Inflammatory macrophage treated with lipopolysaccharide for 4 hours (primary cell): Measurements from ENCODE around the gene UBE2J1.

ENCODE experiments used
- DNase-seq: peaks from one replicate; pipeline ENCODE4 v3.0.0-alpha.2; 2020

The UBE2J1 gene

GRCh38 chr6:89361171-89361570 is 8.6 kb upstream of the UBE2J1 start:
- peak; percentile 86 for DNase-seq

GRCh38 chr6:89360415-89360999 is 8.0 kb upstream of the UBE2J1 start:
- peak; percentile 81 for DNase-seq

DNA sequence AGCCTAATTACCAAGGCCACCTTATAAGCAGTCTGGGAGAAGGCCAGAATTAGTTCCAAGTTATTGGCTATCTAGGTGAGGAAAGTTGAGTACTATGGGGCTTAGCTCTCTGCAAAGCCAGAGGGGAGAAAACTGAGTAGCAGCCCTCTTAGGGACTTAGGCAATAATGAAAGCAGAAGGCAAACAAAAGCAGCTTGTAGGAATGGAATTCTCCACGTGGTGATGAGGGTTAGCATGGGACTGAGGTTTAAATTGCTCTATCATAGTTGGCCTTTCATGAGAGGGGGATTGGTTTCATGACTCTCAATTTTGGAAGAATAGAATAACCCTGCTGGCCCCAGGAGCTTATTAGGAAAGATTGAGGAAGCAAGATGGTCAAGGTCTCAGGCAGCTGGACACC is 7.0 kb upstream of the UBE2J1 start:
- peak; percentile 79 for DNase-seq

GRCh38 chr6:89357390-89357789 is 4.9 kb upstream of the UBE2J1 start:
- no peak for DNase-seq

- no peak for DNase-seq
These were observed 4.2 kb upstream of the UBE2J1 start for GRCh38 chr6:89356642-89357170.

- peak; percentile 21 for DNase-seq
These were observed 3.1 kb upstream of the UBE2J1 start for GRCh38 chr6:89355511-89356194.

DNA sequence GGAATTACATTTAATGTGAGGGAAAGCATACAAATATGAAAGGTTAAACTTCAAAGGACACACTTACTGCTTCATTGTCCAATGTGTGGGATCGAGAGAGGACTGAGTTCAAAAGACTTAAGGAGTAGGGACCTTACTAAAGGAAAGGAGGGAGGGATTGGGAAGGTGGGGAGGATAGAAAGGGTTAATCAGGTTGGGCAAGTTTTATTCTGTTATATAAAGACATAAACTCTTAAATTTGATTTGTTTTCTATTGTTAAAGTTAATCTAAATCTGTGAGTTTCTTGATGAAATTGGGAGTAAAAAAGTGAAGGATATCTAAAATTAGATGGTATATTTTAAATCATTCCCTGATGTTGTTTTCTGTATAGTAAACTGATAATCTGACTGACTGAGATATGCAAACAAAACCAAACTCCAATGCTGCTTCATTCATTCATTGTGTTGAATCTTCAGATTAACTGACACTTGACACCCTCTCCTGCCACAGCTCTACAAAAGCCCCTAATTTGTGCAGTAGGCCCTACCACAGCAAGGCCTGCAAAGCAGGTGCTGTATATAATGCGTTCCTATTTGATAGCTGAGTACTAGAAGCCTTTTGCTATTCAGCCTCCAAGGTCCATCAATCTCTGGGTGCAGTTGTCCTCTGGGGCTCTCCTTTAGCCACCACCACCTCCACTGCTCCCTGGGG is 1.3 kb upstream of the UBE2J1 start:
- DNase-seq: no peak

DNA sequence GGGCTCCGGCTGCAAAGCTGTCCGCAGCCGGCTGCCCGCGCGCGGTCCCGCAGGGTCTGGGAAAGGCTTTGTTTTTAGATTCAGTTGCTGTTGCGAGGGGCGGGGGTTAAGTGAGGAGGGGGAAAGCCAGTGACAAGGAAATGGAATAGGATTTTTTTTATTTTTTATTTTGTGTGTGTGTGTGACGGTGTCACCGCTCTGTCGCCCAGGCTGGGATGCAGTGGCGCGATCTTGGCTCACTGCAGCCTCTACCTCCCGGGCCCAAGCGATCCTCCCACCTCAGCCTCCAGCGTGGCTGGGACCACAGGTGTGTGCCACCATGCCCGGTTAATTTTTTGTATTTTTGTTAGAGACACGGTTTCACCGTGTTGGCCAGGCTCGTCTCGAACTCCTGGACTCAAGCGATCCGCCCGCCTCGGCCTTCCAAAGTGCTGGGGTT is 615 bp upstream of the UBE2J1 start:
- DNase-seq: no peak

GRCh38 chr6:89351671-89352277 is 748 bp downstream of the UBE2J1 start:
- no peak for DNase-seq

DNA sequence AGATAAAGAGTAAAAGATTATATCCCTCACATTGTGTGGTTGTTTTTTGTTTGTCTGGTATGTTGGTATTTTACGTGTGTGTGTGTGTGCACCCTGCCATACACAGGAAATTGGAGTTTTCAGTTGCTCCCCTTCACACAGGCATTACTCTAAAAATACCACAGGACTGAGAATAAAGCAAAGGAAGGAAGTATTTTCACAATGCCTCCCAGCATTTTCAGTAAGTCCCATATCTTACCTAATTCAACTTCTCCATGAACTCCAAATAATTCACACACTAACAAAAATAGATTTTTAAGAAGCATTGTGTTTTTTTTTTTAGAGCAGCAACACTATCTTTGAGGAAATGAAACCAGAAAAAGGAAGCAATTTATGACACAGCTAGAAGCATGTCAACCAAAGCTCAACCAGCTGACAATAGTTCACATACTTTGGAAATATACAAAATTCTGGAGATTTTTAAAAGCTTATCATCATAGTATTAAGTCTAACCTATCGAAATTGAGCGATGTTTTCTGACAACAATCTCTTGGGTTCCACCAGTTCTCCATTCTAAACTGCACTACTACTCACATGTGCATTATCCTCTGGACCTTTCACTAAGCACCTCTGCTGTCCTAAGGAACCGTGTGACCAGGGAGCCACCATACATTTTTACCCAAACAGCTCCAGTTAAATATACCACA is 2.1 kb downstream of the UBE2J1 start:
- peak; percentile 97 for DNase-seq

DNA sequence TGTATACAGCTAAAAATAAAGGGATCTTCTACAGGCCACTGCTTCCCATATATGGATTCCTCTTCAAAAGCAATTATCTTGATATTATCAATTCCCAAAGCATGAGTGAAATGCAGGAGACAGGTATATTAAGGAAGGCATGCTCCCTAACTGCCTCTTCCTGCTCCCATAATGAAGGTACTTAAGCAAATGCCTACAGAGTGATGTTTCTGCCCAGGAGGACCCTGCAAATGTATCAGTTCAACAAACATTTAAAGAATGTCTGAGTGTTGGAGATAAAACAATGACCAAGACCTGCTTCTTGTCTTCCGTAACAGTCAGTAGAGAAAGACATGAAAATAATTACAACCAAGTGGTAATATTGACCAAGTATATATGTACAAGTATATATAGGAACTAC is 4.2 kb downstream of the UBE2J1 start:
- DNase-seq: no peak

- DNase-seq: peak; percentile 39
These were observed 4.7 kb downstream of the UBE2J1 start for GRCh38 chr6:89347825-89348224.

DNA sequence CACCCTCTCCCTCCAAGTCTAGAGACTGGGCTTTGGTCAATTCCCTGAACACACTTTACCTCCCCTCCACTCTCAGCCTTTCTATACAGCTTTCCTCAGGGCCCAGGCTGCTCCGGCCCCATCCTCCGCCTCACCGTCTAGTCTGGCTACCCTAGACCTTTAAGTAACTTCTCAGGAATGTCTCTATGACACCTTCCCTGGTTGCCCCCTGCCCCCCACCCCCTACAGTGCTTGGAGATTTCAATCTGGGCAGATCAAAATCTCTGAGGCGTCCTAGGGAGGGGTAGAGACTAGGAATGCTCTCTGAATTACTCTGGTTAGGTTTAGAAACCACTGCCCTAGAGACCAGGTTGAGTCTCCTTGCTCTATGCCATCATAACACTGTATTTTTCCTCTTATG is 6.1 kb downstream of the UBE2J1 start:
- DNase-seq: no peak

- peak; percentile 9 for DNase-seq
These were observed 13.0 kb downstream of the UBE2J1 start for GRCh38 chr6:89339565-89339964.

- no peak for DNase-seq
These were observed 17.4 kb downstream of the UBE2J1 start for GRCh38 chr6:89335164-89335563.

DNA sequence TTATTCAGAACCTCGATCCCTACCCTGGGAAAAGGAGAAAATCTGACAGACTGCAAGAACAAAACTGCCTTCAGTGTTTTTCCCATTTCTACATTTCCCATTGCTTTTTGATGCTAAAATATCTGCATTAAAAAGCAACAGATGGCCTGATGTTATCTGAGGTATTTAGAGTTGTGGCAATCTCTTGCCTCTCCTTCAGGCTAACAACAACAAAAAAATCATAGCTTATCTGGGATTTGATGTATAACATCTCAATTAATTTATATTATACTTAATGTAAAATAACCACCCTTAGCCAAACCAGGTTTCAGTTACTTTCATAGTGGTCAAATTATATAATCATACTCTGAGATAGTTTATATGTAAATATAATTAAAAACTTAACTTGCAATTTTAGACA is 21.6 kb downstream of the UBE2J1 start:
- DNase-seq: no peak

DNA sequence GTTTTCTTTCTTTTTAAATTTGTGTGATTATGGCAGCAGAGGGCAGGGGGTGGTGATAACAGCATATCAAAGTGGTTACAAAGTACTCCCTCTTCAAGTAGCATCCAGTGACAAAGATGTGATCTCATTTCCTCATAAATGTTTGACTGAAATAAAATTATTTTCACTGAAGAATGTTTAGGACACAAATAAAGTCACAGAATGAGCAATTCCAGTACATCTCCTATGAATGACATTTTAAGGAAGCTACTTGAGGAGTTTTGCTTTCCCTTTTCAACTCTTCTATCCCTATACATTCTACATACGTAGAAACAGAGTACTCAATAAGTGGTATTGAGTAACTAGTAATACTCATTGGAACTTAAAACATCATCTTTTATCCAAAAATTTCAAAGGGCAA is 23.5 kb downstream of the UBE2J1 start:
- DNase-seq: peak; percentile 64

DNA sequence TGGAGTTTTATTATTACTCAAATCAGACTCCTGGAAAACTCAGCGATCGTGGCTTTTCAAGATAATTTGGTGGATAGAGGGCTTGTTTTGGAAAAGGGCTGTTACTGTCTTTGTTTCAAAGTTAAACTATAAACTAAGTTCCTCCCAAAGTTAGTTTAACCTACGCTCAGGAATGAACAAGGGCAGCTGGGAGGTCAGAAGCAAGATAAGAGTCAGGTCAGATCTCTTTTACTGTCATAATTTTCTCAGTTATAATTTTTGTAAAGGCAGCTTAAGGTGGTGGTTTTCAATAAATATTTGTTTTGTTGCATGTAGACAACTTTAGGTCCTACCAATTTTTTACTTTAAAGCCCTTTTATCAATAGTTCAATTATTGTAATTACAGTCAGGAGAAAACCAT is 28.2 kb downstream of the UBE2J1 start:
- DNase-seq: no peak

- peak; percentile 78 for DNase-seq
These were observed 29.0 kb downstream of the UBE2J1 start for GRCh38 chr6:89323511-89323971.

DNA sequence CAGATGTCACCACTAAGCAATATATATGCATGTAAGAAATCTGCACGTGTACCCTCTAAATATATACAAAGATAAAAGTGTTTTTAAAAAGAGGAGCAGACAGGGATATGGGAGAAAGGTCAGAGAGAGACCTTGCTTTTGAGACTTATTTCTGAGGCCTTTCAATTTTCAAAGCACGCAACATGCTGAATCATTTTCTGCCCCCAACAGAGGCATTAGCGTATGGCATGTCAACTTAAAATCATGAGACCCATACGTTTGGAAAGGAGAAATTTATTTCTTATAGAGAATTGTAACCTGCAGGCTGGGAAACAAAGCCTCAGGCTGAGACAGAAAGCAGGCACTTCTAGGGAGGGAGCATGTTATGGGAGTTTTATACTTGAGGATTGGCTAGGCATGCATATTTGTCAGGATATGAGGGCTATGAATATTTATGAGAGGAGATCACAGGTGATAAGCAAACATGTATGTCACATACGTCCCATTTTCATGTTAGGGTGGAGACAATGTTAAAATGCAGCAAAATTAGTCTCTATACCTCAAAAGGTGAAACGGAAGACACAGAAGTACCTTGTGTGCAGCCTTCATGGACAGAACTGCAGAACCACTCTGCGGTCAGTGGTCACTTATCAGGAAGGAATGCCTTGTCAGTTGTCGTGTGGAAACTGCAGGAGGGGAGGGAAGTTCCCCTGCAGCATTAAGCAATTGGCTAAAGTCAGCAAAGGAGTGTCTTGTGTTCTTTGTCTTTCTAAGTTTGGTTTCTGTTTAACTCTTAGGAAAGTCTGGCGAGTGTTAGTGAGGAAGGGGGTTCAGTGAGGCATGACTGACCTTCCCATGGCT is 31.2 kb downstream of the UBE2J1 start:
- DNase-seq: peak; percentile 91

DNA sequence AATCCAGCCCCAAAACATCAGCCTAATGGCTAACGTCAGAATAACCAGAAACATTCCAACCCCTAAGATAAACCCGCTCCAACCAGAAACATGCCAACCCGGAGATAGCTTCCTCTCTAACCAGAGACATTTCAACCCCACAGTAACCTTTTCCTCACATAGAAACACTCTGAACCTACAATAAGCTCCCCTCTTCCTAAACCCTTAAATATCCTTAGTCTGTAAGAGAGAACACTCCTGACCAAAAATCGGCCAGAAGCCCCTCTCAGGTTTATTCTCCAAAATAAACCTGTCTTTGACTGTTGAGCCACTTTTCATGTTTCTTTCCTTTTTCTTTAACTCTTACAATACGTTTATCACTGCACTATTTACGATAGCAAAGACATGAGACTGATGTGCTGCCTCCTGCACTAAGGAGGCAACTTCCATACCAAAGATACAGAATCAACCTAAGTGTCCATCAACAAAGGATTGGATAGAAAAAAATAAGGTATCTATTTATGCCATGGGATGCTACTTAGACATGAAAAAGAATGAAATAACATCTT is 32.4 kb downstream of the UBE2J1 start:
- DNase-seq: no peak

DNA sequence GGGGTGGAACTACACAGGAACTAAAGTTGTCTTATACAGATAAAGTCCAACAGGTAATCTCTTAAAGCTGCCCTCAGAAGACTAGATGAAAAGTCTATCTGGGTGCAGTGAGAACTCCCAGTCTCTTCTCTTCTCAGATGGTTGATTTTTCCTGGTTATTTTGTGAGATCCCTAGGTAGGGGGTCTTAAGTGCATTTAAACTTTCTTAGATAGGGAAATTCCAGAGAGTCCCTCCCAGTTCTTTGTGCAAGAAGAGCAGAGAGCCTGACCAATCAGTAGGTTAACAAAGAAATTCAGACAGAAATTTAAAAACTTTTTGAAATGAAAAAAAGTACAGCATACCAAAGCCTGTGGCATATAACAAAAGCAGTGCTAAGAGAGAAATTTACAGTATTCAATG is 35.5 kb downstream of the UBE2J1 start:
- DNase-seq: no peak
